Caco-2 (cell line): Measurements from ENCODE around the gene PSME1. TPM values are rescaled to one million over a fixed set of nuclear protein-coding genes. Genes with fewer than 3 reads are reported as not detected.
A peak's percentile ranks its signal among the peaks of the same experiment; 100 is the strongest.

Experiments used
- BruUV-seq: library from RNA; stranded (reverse); fragments of 400-500 nt; replicated peaks from 2 replicates; lab custom pipeline; 2021; lab: Mats Ljungman, UMichigan
- CTCF ChIA-PET: fragments of 300-600 bp; sonication (Branson Sonifier 250); formaldehyde crosslinking; loops from one replicate; lab custom pipeline; 2022; ENCODE audit warnings: antibody characterized with exemption; lab: Charles Lee
- POLR2A ChIA-PET: fragments of 300-600 bp; sonication (Branson Sonifier 250); formaldehyde crosslinking; loops from one replicate; lab custom pipeline; 2022; ENCODE audit warnings: antibody characterized with exemption; lab: Charles Lee
- DNase-seq, 2 experiments: peaks; one replicate each; pipeline versions ENCODE4 v3.0.0 to v3.0.0-alpha.2; 2020 to 2022
- H3K27me3 ChIP-seq: replicated peaks from 2 replicates; pipeline ENCODE4 v1.6.0; 2011; ENCODE audit warnings: low read length; ENCODE audit not compliant: control insufficient read depth, insufficient read depth
- H3K36me3 ChIP-seq: 2 replicates; pipeline ENCODE4 v1.5.1; 2011; ENCODE audit warnings: low read length; ENCODE audit not compliant: control insufficient read depth, insufficient read depth
- H3K4me1 ChIP-seq: fragments of 250-450 bp; sonication (Bioruptor Pico); 2 replicates; pipeline ENCODE4 v1.5.1; 2020; ENCODE audit warnings: mild to moderate bottlenecking
- H3K4me3 ChIP-seq: 2 replicates; pipeline ENCODE4 v1.5.1; 2011; ENCODE audit warnings: low read depth, mild to moderate bottlenecking, control low read depth, low read length
- H3K9me3 ChIP-seq: fragments of 250-450 bp; sonication (Bioruptor Pico); 2 replicates; pipeline ENCODE4 v1.5.1; 2020; ENCODE audit warnings: mild to moderate bottlenecking, moderate library complexity
- H3K27ac Mint-ChIP-seq: one replicate; pipeline ENCODE4 v1.8.0; 2022; ENCODE audit warnings: mixed read lengths; ENCODE audit not compliant: unreplicated experiment
- H3K27me3 Mint-ChIP-seq: one replicate; pipeline ENCODE4 v1.8.0; 2022; ENCODE audit warnings: mixed read lengths; ENCODE audit not compliant: insufficient read depth, unreplicated experiment
- H3K36me3 Mint-ChIP-seq: one replicate; pipeline ENCODE4 v1.8.0; 2022; ENCODE audit warnings: mild to moderate bottlenecking, mixed read lengths; ENCODE audit not compliant: insufficient read depth, unreplicated experiment
- H3K4me1 Mint-ChIP-seq: one replicate; pipeline ENCODE4 v1.8.0; 2022; ENCODE audit warnings: low read depth, mixed read lengths; ENCODE audit not compliant: unreplicated experiment
- H3K4me3 Mint-ChIP-seq: one replicate; pipeline ENCODE4 v1.8.0; 2022; ENCODE audit warnings: mild to moderate bottlenecking, moderate library complexity, mixed read lengths; ENCODE audit not compliant: unreplicated experiment
- H3K9me3 Mint-ChIP-seq: one replicate; pipeline ENCODE4 v1.8.0; 2022; ENCODE audit warnings: mixed read lengths; ENCODE audit not compliant: unreplicated experiment
- intact Hi-C: fragments of 100-400 bp; cut with micrococcal nuclease; formaldehyde crosslinking; loops from one replicate; pipeline ENCODE4 v1.10.0; 2022; ENCODE audit not compliant: unreplicated experiment
- microRNA-seq: library from miRNA; unstranded; fragments of <30 nt; microRNA quantifications from one replicate; pipeline ENCODE4 v1.2.0, GENCODE V29; 2022
- total RNA-seq: library from RNA; stranded (reverse); gene quantifications from 2 replicates; pipeline ENCODE4 v1.2.3, GENCODE V29; 2022
- TF ChIP-seq, protein P1 (sequence below), 2 experiments: fragments of 200-600 bp in 1 of 2; IDR thresholded peaks; 1 replicate in 1 of 2; 2 replicates in 1 of 2; pipeline versions ENCODE4 v1.5.1 to v1.8.0; 2011 to 2022; ENCODE audit warnings: antibody characterized with exemption in 1 of 2, control low read depth in 1 of 2, inconsistent platforms in 1 of 2, low read depth in 1 of 2, low read length in 1 of 2, mild to moderate bottlenecking in 1 of 2, moderate library complexity in 1 of 2; ENCODE audit not compliant: insufficient read depth in 1 of 2, severe bottlenecking in 1 of 2, unreplicated experiment in 1 of 2

PSME1 gene
- total RNA-seq, 1 experiment from 2014 or later = 141 TPM

DNA sequence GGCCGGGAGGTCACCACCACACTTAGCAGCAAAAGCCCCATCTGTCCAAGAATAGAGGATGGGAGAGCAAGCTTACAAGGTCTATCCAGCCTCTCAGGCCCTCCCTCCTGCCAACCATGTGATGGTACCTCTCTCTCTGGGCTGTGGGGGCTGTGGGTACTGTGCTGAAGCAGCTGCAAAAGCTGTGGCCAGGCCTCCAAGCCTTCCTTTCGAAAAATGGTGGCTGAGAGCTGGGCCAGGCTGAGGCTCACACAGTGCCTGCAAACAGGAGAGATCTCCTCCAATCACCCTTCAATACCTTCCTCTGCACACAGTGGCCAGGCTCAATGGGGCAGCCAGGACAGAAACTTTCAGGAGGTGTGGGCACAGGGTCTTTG lies 51.5 kb downstream of the PSME1 start:
- Mint-ChIP-seq H3K36me3 (peaks cover 69% of the 10 kb centered on the region), H3K27me3 (no peaks in the 10 kb centered on the region), H3K9me3 (no peaks in the 10 kb centered on the region), H3K4me1 (peaks cover 14% of the 10 kb centered on the region), H3K4me3 (peak overlapping the region; percentile 92), H3K27ac (no peak overlapping the region)
- Histone ChIP-seq H3K36me3 (peaks cover 3% of the 10 kb centered on the region), H3K27me3 (no peaks in the 10 kb centered on the region), H3K4me3 (peak overlapping the region; percentile 63), H3K4me1 (no peaks in the 10 kb centered on the region), H3K9me3 (no peaks in the 10 kb centered on the region)
- intact Hi-C loops = no loop called here
- no TSS peak for BruUV-seq
- CTCF ChIA-PET = interaction anchor here (0.6 kb wide), 1 partner anchor 26 kb away, joined by 3 read pairs; the partner anchor contains the start of gene IRF9
- POLR2A ChIA-PET = no interaction called here
- TF ChIP-seq, protein P1, sequence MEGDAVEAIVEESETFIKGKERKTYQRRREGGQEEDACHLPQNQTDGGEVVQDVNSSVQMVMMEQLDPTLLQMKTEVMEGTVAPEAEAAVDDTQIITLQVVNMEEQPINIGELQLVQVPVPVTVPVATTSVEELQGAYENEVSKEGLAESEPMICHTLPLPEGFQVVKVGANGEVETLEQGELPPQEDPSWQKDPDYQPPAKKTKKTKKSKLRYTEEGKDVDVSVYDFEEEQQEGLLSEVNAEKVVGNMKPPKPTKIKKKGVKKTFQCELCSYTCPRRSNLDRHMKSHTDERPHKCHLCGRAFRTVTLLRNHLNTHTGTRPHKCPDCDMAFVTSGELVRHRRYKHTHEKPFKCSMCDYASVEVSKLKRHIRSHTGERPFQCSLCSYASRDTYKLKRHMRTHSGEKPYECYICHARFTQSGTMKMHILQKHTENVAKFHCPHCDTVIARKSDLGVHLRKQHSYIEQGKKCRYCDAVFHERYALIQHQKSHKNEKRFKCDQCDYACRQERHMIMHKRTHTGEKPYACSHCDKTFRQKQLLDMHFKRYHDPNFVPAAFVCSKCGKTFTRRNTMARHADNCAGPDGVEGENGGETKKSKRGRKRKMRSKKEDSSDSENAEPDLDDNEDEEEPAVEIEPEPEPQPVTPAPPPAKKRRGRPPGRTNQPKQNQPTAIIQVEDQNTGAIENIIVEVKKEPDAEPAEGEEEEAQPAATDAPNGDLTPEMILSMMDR (IDR thresholded peaks at IDR 0.05; ENCODE audit: insufficient read depth in 1 of 2, low read depth in 1 of 2, low read length in 1 of 2, severe bottlenecking in 1 of 2, unreplicated experiment in 1 of 2) = no peak
- DNase-seq = no peak

Small RNAs within 50 kb of the gene (microRNA-seq; reads per million reads assigned to microRNA genes)
- gene MIR7703 = not detected

Other genes starting within 250 kb of the PSME1 start
- 8.0 and 8.6 TPM in 2 replicates for gene DHRS4, start 182.4 kb upstream of the PSME1 start, total RNA-seq
- gene DHRS4L2, start 147.3 kb upstream of the PSME1 start, total RNA-seq = 7.2 and 7.8 TPM in 2 replicates
- gene CARMIL3, start 84.2 kb upstream of the PSME1 start, total RNA-seq = 0.88 and 1.00 TPM in 2 replicates
- not detected in 2 replicates for gene CPNE6, start 64.6 kb upstream of the PSME1 start, total RNA-seq
- gene PCK2, start 41.9 kb upstream of the PSME1 start, total RNA-seq = 132 and 146 TPM in 2 replicates
- gene DCAF11, start 21.4 kb upstream of the PSME1 start, total RNA-seq = 58.1 and 65.9 TPM in 2 replicates
- gene NRL, start 21.2 kb upstream of the PSME1 start, total RNA-seq = 2.1 and 2.3 TPM in 2 replicates
- 0.39 and 0.44 TPM in 2 replicates for gene FITM1, start 5.5 kb upstream of the PSME1 start, total RNA-seq
- 31.1 and 32.4 TPM in 2 replicates for gene EMC9, start 5.4 kb downstream of the PSME1 start, total RNA-seq
- 142 and 145 TPM in 2 replicates for gene PSME2, start 10.4 kb downstream of the PSME1 start, total RNA-seq
- 72.2 and 77.6 TPM in 2 replicates for gene RNF31, start 11.3 kb downstream of the PSME1 start, total RNA-seq
- 54.1 and 55.4 TPM in 2 replicates for gene IRF9, start 25.1 kb downstream of the PSME1 start, total RNA-seq
- gene REC8, start 35.9 kb downstream of the PSME1 start, total RNA-seq = 8.4 and 10.6 TPM in 2 replicates
- 85.4 and 95.8 TPM in 2 replicates for gene IPO4, start 52.6 kb downstream of the PSME1 start, total RNA-seq
- 41.9 and 47.1 TPM in 2 replicates for gene TM9SF1, start 59.2 kb downstream of the PSME1 start, total RNA-seq
- gene TSSK4, start 69.5 kb downstream of the PSME1 start, total RNA-seq = not detected in 2 replicates
- gene CHMP4A, start 77.3 kb downstream of the PSME1 start, total RNA-seq = 57.7 and 58.7 TPM in 2 replicates
- 19.6 and 20.5 TPM in 2 replicates for gene MDP1, start 79.9 kb downstream of the PSME1 start, total RNA-seq
- 210 and 218 TPM in 2 replicates for gene NEDD8, start 96.2 kb downstream of the PSME1 start, total RNA-seq
- 76.9 and 80.1 TPM in 2 replicates for gene GMPR2, start 96.7 kb downstream of the PSME1 start, total RNA-seq
- gene TINF2, start 106.4 kb downstream of the PSME1 start, total RNA-seq = 33.4 and 34.4 TPM in 2 replicates
- gene TGM1, start 127.0 kb downstream of the PSME1 start, total RNA-seq = 5.9 and 6.1 TPM in 2 replicates
- 27.1 and 30.4 TPM in 2 replicates for gene RABGGTA, start 135.4 kb downstream of the PSME1 start, total RNA-seq
- 15.6 and 18.1 TPM in 2 replicates for gene DHRS1, start 163.6 kb downstream of the PSME1 start, total RNA-seq
- 35.1 and 38.3 TPM in 2 replicates for gene NOP9, start 163.7 kb downstream of the PSME1 start, total RNA-seq
- gene CIDEB, start 171.8 kb downstream of the PSME1 start, total RNA-seq = 3.5 and 7.2 TPM in 2 replicates
- 10.3 and 12.3 TPM in 2 replicates for gene LTB4R2, start 173.9 kb downstream of the PSME1 start, total RNA-seq
- 7.3 and 7.8 TPM in 2 replicates for gene LTB4R, start 175.3 kb downstream of the PSME1 start, total RNA-seq
- 0.57 and 0.60 TPM in 2 replicates for gene ADCY4, start 198.9 kb downstream of the PSME1 start, total RNA-seq
- 1.5 TPM in 2 replicates for gene RIPK3, start 203.8 kb downstream of the PSME1 start, total RNA-seq
- 0.84 and 0.88 TPM in 2 replicates for gene NFATC4, start 232.0 kb downstream of the PSME1 start, total RNA-seq